IPS-18a (cell line): ENCODE results near the gene CAMK2B.
A peak's percentile ranks its signal among the peaks of the same experiment; 100 is the strongest.

Experiments
- H3K27ac ChIP-seq: one replicate; pipeline ENCODE4 v1.5.1; 2013; ENCODE audit warnings: low read length
- H3K27me3 ChIP-seq: one replicate; pipeline ENCODE4 v1.6.1; 2013; ENCODE audit warnings: mild to moderate bottlenecking, low read length; ENCODE audit not compliant: control insufficient read depth, insufficient read depth
- H3K36me3 ChIP-seq: one replicate; pipeline ENCODE4 v1.6.1; 2013; ENCODE audit warnings: low read depth, low read length; ENCODE audit not compliant: control insufficient read depth
- H3K4me1 ChIP-seq: one replicate; pipeline ENCODE4 v1.6.1; 2013; ENCODE audit warnings: low read depth, low read length; ENCODE audit not compliant: control insufficient read depth
- H3K4me3 ChIP-seq: one replicate; pipeline ENCODE4 v1.5.1; 2013; ENCODE audit warnings: low read length
- H3K9ac ChIP-seq: one replicate; pipeline ENCODE4 v1.6.1; 2013; ENCODE audit warnings: mild to moderate bottlenecking, low read length, moderate library complexity
- H3K9me3 ChIP-seq: one replicate; pipeline ENCODE4 v1.6.1; 2013; ENCODE audit warnings: low read depth, low read length; ENCODE audit not compliant: control insufficient read depth

Gene CAMK2B

GRCh38 chr7:44220046-44220357, 105.4 kb downstream of the CAMK2B start:
- Histone ChIP-seq H3K9me3 (no peaks in the 10 kb centered on the region), H3K27me3 (no peaks in the 10 kb centered on the region), H3K9ac (no peak overlapping the region), H3K4me3 (no peak overlapping the region), H3K27ac (no peak overlapping the region), H3K4me1 (peaks cover 11% of the 10 kb centered on the region), H3K36me3 (no peaks in the 10 kb centered on the region)

GRCh38 chr7:44219371-44220045, 105.9 kb downstream of the CAMK2B start:
- no peak overlapping the region for H3K27ac ChIP-seq
- H3K36me3 ChIP-seq: no peaks in the 10 kb centered on the region
- H3K4me3 ChIP-seq: no peak overlapping the region
- H3K27me3 ChIP-seq: no peaks in the 10 kb centered on the region
- no peak overlapping the region for H3K9ac ChIP-seq
- no peaks in the 10 kb centered on the region for H3K9me3 ChIP-seq
- peaks cover 14% of the 10 kb centered on the region for H3K4me1 ChIP-seq

DNA sequence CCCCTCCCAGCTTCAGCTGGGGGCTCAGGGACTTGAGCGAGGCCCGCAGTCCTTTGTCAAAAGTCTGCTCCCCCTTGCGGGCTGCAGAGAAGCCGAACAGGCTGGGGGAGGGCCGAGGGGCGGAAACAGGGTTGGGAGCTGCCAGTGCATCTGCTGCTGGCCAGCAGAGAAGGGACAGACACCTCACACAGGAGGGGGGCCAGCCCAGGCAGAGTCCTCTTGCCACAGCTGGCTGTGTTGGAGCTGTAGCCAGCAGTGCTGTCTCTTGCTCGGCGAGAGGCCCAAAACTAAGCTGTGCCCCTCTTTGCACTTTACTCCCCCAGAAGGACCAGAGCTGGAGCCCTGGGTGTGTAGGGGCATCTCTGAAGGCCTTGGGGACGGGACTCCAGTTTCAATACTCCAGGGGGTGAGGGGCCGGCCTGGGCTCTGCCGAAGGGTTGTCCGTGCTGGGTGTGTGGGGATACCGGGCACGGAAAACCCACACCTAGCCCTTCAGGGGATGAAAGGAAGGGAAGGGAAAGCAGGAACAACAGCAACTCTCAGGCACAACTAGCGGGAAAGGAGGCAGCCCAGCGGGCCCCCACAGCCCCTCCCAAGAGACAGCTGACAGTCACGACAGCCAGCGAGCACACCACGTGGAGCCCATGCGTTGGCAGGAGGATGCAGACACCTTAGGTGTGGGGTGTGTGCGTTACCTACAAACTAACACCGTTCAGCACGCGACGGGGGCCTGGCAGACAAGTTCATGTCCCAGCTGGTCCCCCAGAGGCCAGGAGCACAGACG, 106.8 kb downstream of the CAMK2B start:
- Histone ChIP-seq H3K27ac (no peak overlapping the region), H3K36me3 (peaks cover under 1% of the 10 kb centered on the region), H3K4me1 (peaks cover 18% of the 10 kb centered on the region), H3K4me3 (no peak overlapping the region), H3K9ac (no peak overlapping the region), H3K9me3 (no peaks in the 10 kb centered on the region), H3K27me3 (no peaks in the 10 kb centered on the region)

DNA sequence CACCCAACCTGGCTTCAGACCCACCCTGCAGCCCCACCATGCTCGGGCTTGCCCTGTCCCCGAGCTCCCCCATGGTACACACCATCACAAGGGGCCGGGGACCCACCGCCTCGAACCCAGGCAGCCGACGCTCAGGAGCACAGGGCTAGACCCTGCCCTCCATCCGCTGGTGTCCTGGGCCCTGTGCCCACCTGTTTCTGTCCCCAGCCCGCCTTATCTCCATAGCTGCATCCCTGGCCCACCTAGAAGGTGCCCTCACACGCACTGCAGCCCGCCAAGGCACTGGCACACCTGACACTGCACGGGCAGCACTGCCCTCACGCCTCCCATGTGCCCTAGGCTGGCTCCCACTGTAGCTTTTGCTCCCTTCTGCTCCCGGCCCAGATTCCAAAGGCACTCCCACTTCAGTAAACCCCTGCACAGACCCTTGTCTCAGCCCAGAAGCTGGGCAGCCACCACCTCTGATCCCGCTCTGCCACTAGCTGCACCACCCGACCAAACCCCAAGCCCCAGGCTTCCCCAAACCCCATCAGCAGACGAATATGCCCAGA, 107.5 kb downstream of the CAMK2B start:
- peaks cover 18% of the 10 kb centered on the region for H3K4me1 ChIP-seq
- H3K27ac ChIP-seq: no peak overlapping the region
- peaks cover 7% of the 10 kb centered on the region for H3K36me3 ChIP-seq
- H3K27me3 ChIP-seq: no peaks in the 10 kb centered on the region
- no peaks in the 10 kb centered on the region for H3K9me3 ChIP-seq
- no peak overlapping the region for H3K9ac ChIP-seq
- no peak overlapping the region for H3K4me3 ChIP-seq

DNA sequence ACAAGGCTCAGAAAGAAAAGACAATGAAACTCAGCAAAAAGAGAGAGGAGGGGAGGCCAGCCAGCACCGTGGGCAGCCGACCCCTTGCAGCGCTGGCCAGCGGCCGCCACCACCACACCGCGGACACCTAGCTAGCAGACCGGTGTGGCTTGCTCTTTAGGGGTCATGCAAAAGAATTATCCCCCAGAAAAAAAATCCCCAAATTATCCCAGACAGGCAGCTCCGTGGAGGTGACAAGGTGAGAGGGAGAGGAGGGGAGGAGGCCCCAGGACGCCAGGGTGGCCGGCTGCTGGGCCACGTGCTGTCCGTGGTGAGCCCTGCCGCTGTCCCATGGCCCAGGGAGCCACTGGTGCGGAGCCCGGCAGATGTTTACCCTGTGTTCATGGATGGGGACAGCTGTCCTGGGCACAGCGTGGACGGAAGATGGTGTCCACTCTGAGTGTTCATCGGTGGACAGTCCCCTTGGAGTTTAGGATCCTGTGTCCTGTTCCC, 108.1 kb downstream of the CAMK2B start:
- Histone ChIP-seq H3K36me3 (peaks cover 8% of the 10 kb centered on the region), H3K27ac (no peak overlapping the region), H3K4me3 (no peak overlapping the region), H3K9ac (no peak overlapping the region), H3K4me1 (peaks cover 18% of the 10 kb centered on the region), H3K9me3 (no peaks in the 10 kb centered on the region), H3K27me3 (no peaks in the 10 kb centered on the region)

GRCh38 chr7:44216521-44217222, 108.7 kb downstream of the CAMK2B start:
- Histone ChIP-seq H3K4me1 (peaks cover 18% of the 10 kb centered on the region), H3K4me3 (no peak overlapping the region), H3K9ac (no peak overlapping the region), H3K9me3 (no peaks in the 10 kb centered on the region), H3K27ac (no peak overlapping the region), H3K36me3 (peaks cover 12% of the 10 kb centered on the region), H3K27me3 (no peaks in the 10 kb centered on the region)

- Histone ChIP-seq H3K9ac (no peak overlapping the region), H3K27ac (no peak overlapping the region), H3K4me3 (no peak overlapping the region), H3K4me1 (peaks cover 18% of the 10 kb centered on the region), H3K36me3 (peaks cover 19% of the 10 kb centered on the region), H3K9me3 (no peaks in the 10 kb centered on the region), H3K27me3 (no peaks in the 10 kb centered on the region)
These were observed 109.4 kb downstream of the CAMK2B start for GRCh38 chr7:44216019-44216418.

DNA sequence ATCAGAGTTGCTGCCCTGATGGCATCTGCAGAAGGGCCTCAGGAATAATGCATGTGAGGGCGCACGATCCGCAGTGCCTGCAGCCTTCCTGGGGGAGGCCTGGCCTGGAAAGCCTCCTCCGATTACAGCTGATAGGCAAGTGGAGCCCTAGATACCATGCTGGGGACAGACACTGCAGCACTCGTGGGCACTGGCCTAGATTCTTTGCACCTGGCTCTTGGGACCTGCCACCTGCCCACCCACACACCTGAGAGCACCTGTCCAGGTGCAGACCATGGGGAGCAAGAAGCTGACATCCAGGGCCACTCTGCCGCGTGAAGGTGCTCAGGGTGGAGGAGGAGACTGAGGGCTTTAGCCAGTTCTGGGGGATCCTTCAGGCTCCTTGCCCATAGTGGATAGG, 109.9 kb downstream of the CAMK2B start:
- Histone ChIP-seq H3K4me3 (no peak overlapping the region), H3K27me3 (no peaks in the 10 kb centered on the region), H3K9ac (no peak overlapping the region), H3K4me1 (peaks cover 18% of the 10 kb centered on the region), H3K9me3 (no peaks in the 10 kb centered on the region), H3K36me3 (peaks cover 24% of the 10 kb centered on the region), H3K27ac (no peak overlapping the region)

DNA sequence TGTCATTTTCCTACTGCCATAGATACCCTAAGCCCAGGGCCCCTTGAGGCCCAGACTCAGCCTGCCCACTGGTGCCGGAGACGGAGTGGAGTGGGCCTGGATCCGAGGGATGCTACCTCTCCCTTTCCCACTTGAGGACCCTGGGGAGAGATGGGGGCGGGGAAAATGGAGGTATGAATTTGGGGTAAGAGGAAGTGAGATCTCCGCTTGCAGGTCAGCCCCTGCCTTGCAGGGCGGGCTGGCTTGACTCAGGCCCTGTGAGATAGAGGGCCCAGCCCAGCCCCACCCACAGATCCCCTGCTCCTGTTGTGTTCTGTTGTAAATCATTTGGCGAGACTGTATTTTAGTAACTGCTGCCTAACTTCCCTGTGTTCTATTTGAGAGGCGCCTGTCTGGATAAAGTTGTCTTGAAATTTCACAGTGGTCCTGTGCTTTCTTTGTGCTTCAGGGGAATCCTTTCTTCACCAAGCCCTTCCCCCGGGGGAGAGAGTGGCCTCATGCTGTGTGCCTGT, 111.5 kb downstream of the CAMK2B start:
- Histone ChIP-seq H3K9me3 (no peaks in the 10 kb centered on the region), H3K9ac (no peak overlapping the region)

GRCh38 chr7:44213206-44213876, 112.1 kb downstream of the CAMK2B start:
- no peak overlapping the region for H3K4me3 ChIP-seq
- H3K9me3 ChIP-seq: no peaks in the 10 kb centered on the region
- H3K36me3 ChIP-seq: peaks cover 42% of the 10 kb centered on the region
- no peak overlapping the region for H3K9ac ChIP-seq
- no peaks in the 10 kb centered on the region for H3K27me3 ChIP-seq
- H3K4me1 ChIP-seq: peaks cover 13% of the 10 kb centered on the region
- no peak overlapping the region for H3K27ac ChIP-seq

More for the DNA sequence above, 111.5 kb downstream of the CAMK2B start:
- peak overlapping the region; percentile 24 for H3K27ac ChIP-seq
- peaks cover 18% of the 10 kb centered on the region for H3K4me1 ChIP-seq
- no peak overlapping the region for H3K4me3 ChIP-seq
- peaks cover 36% of the 10 kb centered on the region for H3K36me3 ChIP-seq
- no peaks in the 10 kb centered on the region for H3K27me3 ChIP-seq
